NCI-H82 (cell line): ENCODE data around the gene NCBP2L.

ENCODE experiments used
- DNase-seq: peaks from one replicate; lab custom pipeline; 2025; lab: John Stamatoyannopoulos, UW

Gene NCBP2L

GRCh38 chrX:107752714-107753113, 24.8 kb upstream of the NCBP2L start:
- DNase-seq = no peak

GRCh38 chrX:107753187-107753586, 24.3 kb upstream of the NCBP2L start:
- DNase-seq = no peak

- DNase-seq = no peak
Measured at GRCh38 chrX:107755721-107756120, 21.8 kb upstream of the NCBP2L start.

GRCh38 chrX:107758231-107758766, 19.2 kb upstream of the NCBP2L start:
- peak; percentile 23 for DNase-seq

- DNase-seq = no peak
Measured at GRCh38 chrX:107760304-107761077, 17.0 kb upstream of the NCBP2L start.

- DNase-seq = no peak
Measured at GRCh38 chrX:107763647-107764046, 13.9 kb upstream of the NCBP2L start.

GRCh38 chrX:107764845-107765608, 12.5 kb upstream of the NCBP2L start:
- no peak for DNase-seq

GRCh38 chrX:107766470-107767150, 10.9 kb upstream of the NCBP2L start:
- peak; percentile 48 for DNase-seq

GRCh38 chrX:107768051-107768450, 9.5 kb upstream of the NCBP2L start:
- DNase-seq = no peak

- DNase-seq = no peak
Measured at GRCh38 chrX:107769581-107770317, 7.8 kb upstream of the NCBP2L start.

GRCh38 chrX:107773206-107773605, 4.3 kb upstream of the NCBP2L start:
- DNase-seq = peak; percentile 44

- DNase-seq = no peak
Measured at GRCh38 chrX:107773906-107774435, 3.6 kb upstream of the NCBP2L start.

- no peak for DNase-seq
Measured at GRCh38 chrX:107775000-107775733, 2.4 kb upstream of the NCBP2L start.

- DNase-seq = peak; percentile 78
Measured at GRCh38 chrX:107775734-107776511, 1.6 kb upstream of the NCBP2L start, which contains the start of gene TSC22D3. TSC22D3 (minus strand) TSS chrX:107775787; CDS start chrX:107775419, 368 bp downstream.

GRCh38 chrX:107776649-107777535, 641 bp upstream of the NCBP2L start:
- DNase-seq = peak; percentile 89

GRCh38 chrX:107780525-107780924, 3.0 kb downstream of the NCBP2L start:
- DNase-seq = no peak

GRCh38 chrX:107787827-107788226, 10.3 kb downstream of the NCBP2L start:
- no peak for DNase-seq

GRCh38 chrX:107804427-107804826, 26.9 kb downstream of the NCBP2L start:
- DNase-seq = no peak

- DNase-seq = no peak
Measured at GRCh38 chrX:107805179-107805578, 27.6 kb downstream of the NCBP2L start.
